ENCODE data around the gene SLC30A9.

SLC30A9 gene

DNA sequence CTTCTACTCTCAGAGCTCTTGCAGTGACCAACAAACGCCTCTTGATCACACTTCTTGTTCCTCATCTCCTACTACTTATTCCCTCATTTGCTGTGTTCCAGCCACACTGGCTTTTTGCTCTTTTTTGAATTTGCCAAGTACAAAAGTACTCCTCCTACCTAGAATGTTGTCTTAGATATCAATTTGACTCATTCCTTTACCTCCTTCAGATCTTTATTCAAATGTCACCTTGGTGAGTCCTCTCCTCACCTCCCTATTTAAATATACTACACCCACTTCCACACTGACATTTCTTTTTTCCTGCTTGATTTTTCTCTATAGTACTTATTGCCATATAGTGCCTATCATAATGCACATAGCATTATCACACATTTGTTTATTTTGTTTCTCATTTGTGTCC, 15.0 kb upstream of the SLC30A9 start (continued):
- TF ChIP-seq ZNF544 (tag by site-specific recombination; IDR thresholded peaks at IDR 0.05): no peak
- TF ChIP-seq ZNF677 (tag by site-specific recombination; IDR thresholded peaks at IDR 0.05): no peak
- TF ChIP-seq KLF8 (tag by site-specific recombination; IDR thresholded peaks at IDR 0.05): no peak

DNA sequence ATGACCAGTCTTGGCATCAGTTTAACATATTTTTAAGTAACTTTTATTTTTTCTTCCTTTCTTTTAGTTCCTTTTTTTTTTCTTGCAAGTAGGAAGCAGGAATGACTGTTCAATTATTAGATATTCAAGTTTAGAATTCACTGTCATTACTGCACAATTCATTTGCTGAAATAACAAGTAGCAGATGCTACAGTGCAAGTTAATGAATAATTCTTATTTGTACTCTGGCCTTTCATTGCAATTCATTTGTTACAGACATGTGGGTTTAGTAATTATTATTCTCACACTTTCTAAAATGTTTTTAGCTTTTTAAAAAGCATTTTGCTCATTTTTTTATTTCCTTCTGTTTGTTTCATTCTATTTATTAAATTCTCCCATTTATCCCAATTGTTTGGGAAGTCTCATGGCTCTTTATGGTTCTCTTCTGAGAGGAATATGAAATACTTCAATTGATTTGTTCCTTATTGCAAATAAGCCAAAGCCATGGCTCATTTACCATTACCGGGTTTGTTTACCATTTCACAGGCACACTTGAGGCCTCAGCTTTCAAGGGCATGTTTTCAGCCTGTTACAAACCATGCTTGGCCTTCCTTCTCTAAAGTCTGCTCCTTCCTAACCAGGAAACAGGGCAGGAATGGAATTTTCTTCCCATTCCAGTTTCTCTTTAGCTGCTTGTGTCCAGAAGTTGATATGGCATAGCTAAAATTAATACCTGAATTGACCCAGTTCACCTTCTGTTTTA, 13.4 kb upstream of the SLC30A9 start:
- no peaks in the 10 kb centered on the region for H3K9me3 ChIP-seq (ENCODE audit: control insufficient read depth, insufficient read depth, low read depth, low read length)
- ChIA-PET CTCF (interaction anchor here (0.9 kb wide), 1 partner anchor 9 kb away, joined by 3 read pairs; no protein-coding TSS in a partner anchor), POLR2A (no interaction called here)
- H3K27ac ChIP-seq (ENCODE audit: extremely low read depth, low read depth, low read length): no peak overlapping the region
- H3K4me3 ChIP-seq (ENCODE audit: low read depth, low read length): no peak overlapping the region
- H3K36me3 ChIP-seq (ENCODE audit: control insufficient read depth in 2 of 2, insufficient read depth in 1 of 2, low read length in 2 of 2): no peaks in the 10 kb centered on the region
- TF ChIP-seq, protein P1, sequence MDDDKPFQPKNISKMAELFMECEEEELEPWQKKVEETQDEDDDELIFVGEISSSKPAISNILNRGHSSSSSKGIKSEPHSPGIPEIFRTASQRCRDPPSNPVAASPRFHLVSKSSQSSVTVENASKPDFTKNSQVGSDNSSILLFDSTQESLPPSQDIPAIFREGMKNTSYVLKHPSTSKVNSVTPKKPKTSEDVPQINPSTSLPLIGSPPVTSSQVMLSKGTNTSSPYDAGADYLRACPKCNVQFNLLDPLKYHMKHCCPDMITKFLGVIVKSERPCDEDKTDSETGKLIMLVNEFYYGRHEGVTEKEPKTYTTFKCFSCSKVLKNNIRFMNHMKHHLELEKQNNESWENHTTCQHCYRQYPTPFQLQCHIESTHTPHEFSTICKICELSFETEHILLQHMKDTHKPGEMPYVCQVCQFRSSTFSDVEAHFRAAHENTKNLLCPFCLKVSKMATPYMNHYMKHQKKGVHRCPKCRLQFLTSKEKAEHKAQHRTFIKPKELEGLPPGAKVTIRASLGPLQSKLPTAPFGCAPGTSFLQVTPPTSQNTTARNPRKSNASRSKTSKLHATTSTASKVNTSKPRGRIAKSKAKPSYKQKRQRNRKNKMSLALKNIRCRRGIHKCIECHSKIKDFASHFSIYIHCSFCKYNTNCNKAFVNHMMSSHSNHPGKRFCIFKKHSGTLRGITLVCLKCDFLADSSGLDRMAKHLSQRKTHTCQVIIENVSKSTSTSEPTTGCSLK (tag by site-specific recombination; IDR thresholded peaks at IDR 0.05): no peak
- no peak for TF ChIP-seq ZNF19 (tag by site-specific recombination; IDR thresholded peaks at IDR 0.05; ENCODE audit: low read depth)
- no peak for TF ChIP-seq ZNF138 (tag by site-specific recombination; IDR thresholded peaks at IDR 0.05; ENCODE audit: borderline replicate concordance)
- TF ChIP-seq ZNF311 (tag by site-specific recombination; IDR thresholded peaks at IDR 0.05; ENCODE audit: borderline replicate concordance): no peak
- TF ChIP-seq ZNF585B (tag by site-specific recombination; IDR thresholded peaks at IDR 0.05): no peak
- no peaks in the 10 kb centered on the region for H3K4me1 ChIP-seq (ENCODE audit: control insufficient read depth, insufficient read depth, low read length)

DNA sequence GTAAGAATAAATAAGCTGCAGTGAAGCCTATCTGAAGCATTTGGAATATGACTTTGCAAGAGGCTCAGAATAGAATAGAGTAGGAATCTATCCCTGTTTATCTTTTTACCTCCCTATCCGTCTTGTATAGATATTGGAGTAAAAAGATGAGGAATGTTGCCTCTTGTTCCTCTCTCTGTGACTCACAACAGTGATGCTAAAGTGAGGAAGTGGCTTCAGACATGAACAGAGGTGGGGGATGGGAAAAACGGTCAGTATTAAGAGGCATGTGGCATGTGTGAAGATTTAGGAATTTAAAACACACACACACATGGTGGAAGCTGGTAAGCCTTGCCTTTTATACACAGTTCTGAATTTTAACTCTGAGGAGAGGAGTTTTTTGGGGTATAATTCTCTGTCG, 12.6 kb upstream of the SLC30A9 start:
- no peak overlapping the region for H3K4me3 ChIP-seq (ENCODE audit: low read depth, low read length)
- ChIA-PET POLR2A (no interaction called here), CTCF (interaction anchor here (0.9 kb wide), 1 partner anchor 10 kb away, joined by 3 read pairs; no protein-coding TSS in a partner anchor)
- no peaks in the 10 kb centered on the region for H3K36me3 ChIP-seq (ENCODE audit: control insufficient read depth in 2 of 2, insufficient read depth in 1 of 2, low read length in 2 of 2)
- no peaks in the 10 kb centered on the region for H3K4me1 ChIP-seq (ENCODE audit: control insufficient read depth, insufficient read depth, low read length)
- no peaks in the 10 kb centered on the region for H3K9me3 ChIP-seq (ENCODE audit: control insufficient read depth, insufficient read depth, low read depth, low read length)
- H3K27ac ChIP-seq (ENCODE audit: extremely low read depth, low read depth, low read length): no peak overlapping the region
- no peak for TF ChIP-seq HOXC10 (CRISPR knock-in tag; IDR thresholded peaks at IDR 0.05)
- TF ChIP-seq OVOL3 (tag by site-specific recombination; IDR thresholded peaks at IDR 0.05): no peak
- no peak for TF ChIP-seq ZNF202 (tag by site-specific recombination; IDR thresholded peaks at IDR 0.05; ENCODE audit: borderline replicate concordance)
- TF ChIP-seq, protein P2, sequence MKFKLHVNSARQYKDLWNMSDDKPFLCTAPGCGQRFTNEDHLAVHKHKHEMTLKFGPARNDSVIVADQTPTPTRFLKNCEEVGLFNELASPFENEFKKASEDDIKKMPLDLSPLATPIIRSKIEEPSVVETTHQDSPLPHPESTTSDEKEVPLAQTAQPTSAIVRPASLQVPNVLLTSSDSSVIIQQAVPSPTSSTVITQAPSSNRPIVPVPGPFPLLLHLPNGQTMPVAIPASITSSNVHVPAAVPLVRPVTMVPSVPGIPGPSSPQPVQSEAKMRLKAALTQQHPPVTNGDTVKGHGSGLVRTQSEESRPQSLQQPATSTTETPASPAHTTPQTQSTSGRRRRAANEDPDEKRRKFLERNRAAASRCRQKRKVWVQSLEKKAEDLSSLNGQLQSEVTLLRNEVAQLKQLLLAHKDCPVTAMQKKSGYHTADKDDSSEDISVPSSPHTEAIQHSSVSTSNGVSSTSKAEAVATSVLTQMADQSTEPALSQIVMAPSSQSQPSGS (tag by site-specific recombination; IDR thresholded peaks at IDR 0.05; ENCODE audit: low read depth): no peak
- TF ChIP-seq ZNF777 (tag by site-specific recombination; IDR thresholded peaks at IDR 0.05; ENCODE audit: borderline replicate concordance): no peak
- TF ChIP-seq ZNF621 (tag by site-specific recombination; IDR thresholded peaks at IDR 0.05): no peak
- no peak for TF ChIP-seq ZBTB1 (tag by site-specific recombination; IDR thresholded peaks at IDR 0.05)
- no peak for TF ChIP-seq ZNF544 (tag by site-specific recombination; IDR thresholded peaks at IDR 0.05)
- TF ChIP-seq, protein P3, sequence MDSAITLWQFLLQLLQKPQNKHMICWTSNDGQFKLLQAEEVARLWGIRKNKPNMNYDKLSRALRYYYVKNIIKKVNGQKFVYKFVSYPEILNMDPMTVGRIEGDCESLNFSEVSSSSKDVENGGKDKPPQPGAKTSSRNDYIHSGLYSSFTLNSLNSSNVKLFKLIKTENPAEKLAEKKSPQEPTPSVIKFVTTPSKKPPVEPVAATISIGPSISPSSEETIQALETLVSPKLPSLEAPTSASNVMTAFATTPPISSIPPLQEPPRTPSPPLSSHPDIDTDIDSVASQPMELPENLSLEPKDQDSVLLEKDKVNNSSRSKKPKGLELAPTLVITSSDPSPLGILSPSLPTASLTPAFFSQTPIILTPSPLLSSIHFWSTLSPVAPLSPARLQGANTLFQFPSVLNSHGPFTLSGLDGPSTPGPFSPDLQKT (IDR thresholded peaks at IDR 0.05; ENCODE audit: borderline replicate concordance, low read depth, low read length): no peak
- TF ChIP-seq ZNF10 (tag by site-specific recombination; IDR thresholded peaks at IDR 0.05): no peak
- TF ChIP-seq, protein P4, sequence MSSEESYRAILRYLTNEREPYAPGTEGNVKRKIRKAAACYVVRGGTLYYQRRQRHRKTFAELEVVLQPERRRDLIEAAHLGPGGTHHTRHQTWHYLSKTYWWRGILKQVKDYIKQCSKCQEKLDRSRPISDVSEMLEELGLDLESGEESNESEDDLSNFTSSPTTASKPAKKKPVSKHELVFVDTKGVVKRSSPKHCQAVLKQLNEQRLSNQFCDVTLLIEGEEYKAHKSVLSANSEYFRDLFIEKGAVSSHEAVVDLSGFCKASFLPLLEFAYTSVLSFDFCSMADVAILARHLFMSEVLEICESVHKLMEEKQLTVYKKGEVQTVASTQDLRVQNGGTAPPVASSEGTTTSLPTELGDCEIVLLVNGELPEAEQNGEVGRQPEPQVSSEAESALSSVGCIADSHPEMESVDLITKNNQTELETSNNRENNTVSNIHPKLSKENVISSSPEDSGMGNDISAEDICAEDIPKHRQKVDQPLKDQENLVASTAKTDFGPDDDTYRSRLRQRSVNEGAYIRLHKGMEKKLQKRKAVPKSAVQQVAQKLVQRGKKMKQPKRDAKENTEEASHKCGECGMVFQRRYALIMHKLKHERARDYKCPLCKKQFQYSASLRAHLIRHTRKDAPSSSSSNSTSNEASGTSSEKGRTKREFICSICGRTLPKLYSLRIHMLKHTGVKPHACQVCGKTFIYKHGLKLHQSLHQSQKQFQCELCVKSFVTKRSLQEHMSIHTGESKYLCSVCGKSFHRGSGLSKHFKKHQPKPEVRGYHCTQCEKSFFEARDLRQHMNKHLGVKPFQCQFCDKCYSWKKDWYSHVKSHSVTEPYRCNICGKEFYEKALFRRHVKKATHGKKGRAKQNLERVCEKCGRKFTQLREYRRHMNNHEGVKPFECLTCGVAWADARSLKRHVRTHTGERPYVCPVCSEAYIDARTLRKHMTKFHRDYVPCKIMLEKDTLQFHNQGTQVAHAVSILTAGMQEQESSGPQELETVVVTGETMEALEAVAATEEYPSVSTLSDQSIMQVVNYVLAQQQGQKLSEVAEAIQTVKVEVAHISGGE (tag by site-specific recombination; conservative IDR thresholded peaks at IDR 0.05; ENCODE audit: low read depth): no peak
- TF ChIP-seq, protein P5, sequence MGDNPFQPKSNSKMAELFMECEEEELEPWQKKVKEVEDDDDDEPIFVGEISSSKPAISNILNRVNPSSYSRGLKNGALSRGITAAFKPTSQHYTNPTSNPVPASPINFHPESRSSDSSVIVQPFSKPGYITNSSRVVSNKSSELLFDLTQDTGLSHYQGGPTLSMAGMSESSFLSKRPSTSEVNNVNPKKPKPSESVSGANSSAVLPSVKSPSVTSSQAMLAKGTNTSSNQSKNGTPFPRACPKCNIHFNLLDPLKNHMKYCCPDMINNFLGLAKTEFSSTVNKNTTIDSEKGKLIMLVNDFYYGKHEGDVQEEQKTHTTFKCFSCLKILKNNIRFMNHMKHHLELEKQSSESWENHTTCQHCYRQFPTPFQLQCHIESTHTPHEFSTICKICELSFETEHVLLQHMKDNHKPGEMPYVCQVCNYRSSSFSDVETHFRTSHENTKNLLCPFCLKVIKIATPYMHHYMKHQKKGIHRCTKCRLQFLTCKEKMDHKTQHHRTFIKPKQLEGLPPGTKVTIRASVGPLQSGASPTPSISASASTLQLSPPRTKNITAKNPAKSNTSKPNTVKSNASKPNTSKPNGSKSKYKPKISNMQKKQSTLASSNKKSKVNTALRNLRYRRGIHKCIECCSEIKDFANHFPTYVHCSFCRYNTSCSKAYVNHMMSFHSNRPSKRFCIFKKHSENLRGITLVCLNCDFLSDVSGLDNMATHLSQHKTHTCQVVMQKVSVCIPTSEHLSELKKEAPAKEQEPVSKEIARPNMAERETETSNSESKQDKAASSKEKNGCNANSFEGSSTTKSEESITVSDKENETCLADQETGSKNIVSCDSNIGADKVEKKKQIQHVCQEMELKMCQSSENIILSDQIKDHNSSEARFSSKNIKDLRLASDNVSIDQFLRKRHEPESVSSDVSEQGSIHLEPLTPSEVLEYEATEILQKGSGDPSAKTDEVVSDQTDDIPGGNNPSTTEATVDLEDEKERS (tag by site-specific recombination; IDR thresholded peaks at IDR 0.05): no peak
- TF ChIP-seq ZNF555 (tag by site-specific recombination; conservative IDR thresholded peaks at IDR 0.05): no peak
- no peak for TF ChIP-seq ZNF138 (tag by site-specific recombination; IDR thresholded peaks at IDR 0.05; ENCODE audit: borderline replicate concordance)

Data from HEK293 (cell line).